Measurements from ENCODE around the gene LRRC8B. TPM values are rescaled to one million over a fixed set of nuclear protein-coding genes. Genes with fewer than 3 reads are reported as not detected.

The LRRC8B gene
- total and polyA plus RNA-seq, 2 of the 8 experiments (the other 6 are each of a cell fraction or from before 2014, with no cell fraction given), result 18.4 to 29.2 TPM

DNA sequence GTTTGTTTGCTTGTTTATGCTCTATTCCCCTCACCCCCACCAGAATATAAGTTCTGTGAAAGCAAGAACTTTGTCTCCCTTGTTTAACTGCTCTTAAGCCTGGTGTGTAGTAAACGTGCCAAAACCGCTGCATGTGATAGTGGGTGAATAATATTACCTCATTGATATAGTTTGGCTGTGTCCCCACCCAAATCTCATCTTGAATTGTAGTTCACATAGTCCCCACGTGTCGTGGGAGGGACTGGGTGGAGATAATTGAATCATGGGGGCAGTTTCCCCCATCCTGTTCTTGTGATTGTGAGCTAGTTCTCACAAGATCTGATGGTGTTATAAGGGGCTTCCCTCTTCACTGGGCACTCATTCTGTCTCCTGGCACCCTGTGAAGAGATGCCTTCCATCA is 7.6 kb downstream of the LRRC8B start:
- peaks cover 7% of the 10 kb centered on the region for H3K79me1 ChIP-seq (ENCODE audit: low read depth, low read length)
- H3K4me3 ChIP-seq (ENCODE audit: extremely low read depth in 1 of 4, insufficient read depth in 2 of 4, low read depth in 3 of 4, low read length in 4 of 4), result no peak overlapping the region
- no peak overlapping the region for H4K5ac ChIP-seq (ENCODE audit: insufficient read length, low read depth, low read length)
- H3K36me3 ChIP-seq (ENCODE audit: control insufficient read depth in 2 of 4, insufficient read depth in 4 of 4, low read length in 3 of 4), result no peaks in the 10 kb centered on the region; a peak in 1 of 8 replicates
- no peak overlapping the region for H3K9ac ChIP-seq (replicated peaks in 1 of 4; ENCODE audit: extremely low read depth in 1 of 4, low read depth in 3 of 4, low read length in 3 of 4)
- H2BK15ac ChIP-seq (ENCODE audit: low read length), result no peak overlapping the region
- peaks cover 0 to under 1% of the 10 kb centered on the region in 2 experiments for H4K20me1 ChIP-seq (replicated peaks in 1 of 2; ENCODE audit: control insufficient read depth in 1 of 2, insufficient read depth in 2 of 2, low read length in 2 of 2)
- WGBS, 2 experiments (ENCODE audit: extremely low coverage in 1 of 2, insufficient coverage in 1 of 2, insufficient read length in 1 of 2, insufficient replicate concordance in 2 of 2, low coverage in 1 of 2, low lambda C conversion rate in 2 of 2, missing lambda C conversion rate in 1 of 2), result 96% methylated on average over 4 of the region's 4 CpGs; no CpG with 5 or more reads in 1 of the 2 experiments
- no peak overlapping the region for H4K91ac ChIP-seq (replicated peaks; ENCODE audit: insufficient read length, low read length)
- no peak overlapping the region for H4K8ac ChIP-seq (ENCODE audit: extremely low read depth, insufficient read depth, low read length)
- H3K23me2 ChIP-seq (ENCODE audit: low read depth, low read length), result no peaks in the 10 kb centered on the region
- H3K23ac ChIP-seq (ENCODE audit: insufficient read length), result no peak overlapping the region
- no peak overlapping the region for H3K27ac ChIP-seq (ENCODE audit: low read depth, low read length)
- no peak overlapping the region for H2BK20ac ChIP-seq (ENCODE audit: low read length)
- no peak overlapping the region for H2AFZ ChIP-seq (ENCODE audit: low read length)
- ChIA-PET POLR2A (ENCODE audit: partially characterized antibody) (no interaction called here), CTCF (ENCODE audit: partially characterized antibody) (interaction anchor here (1.8 to 2.3 kb wide), 3 partner anchors 9 to 230 kb away, joined by 4 to 12 read pairs (median 8); no protein-coding TSS in a partner anchor)
- TF ChIP-seq KDM4A (IDR thresholded peaks at IDR 0.05; ENCODE audit: low read depth, low read length, severe bottlenecking), result no peak
- no peak for TF ChIP-seq BACH1 (IDR thresholded peaks at IDR 0.05; ENCODE audit: low read length)
- TF ChIP-seq, protein P1, sequence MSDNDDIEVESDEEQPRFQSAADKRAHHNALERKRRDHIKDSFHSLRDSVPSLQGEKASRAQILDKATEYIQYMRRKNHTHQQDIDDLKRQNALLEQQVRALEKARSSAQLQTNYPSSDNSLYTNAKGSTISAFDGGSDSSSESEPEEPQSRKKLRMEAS (IDR thresholded peaks at IDR 0.05), result no peak
- TF ChIP-seq SIN3A (conservative IDR thresholded peaks at IDR 0.05 in 1 of 2, IDR thresholded peaks at IDR 0.05 in 1 of 2; ENCODE audit: low read depth in 1 of 2, low read length in 2 of 2), result no peak
- no peak for TF ChIP-seq CBX8 (IDR thresholded peaks at IDR 0.05; ENCODE audit: borderline replicate concordance, low read depth, low read length)
- no peak for TF ChIP-seq TAF7 (optimal IDR thresholded peaks at IDR 0.05; ENCODE audit: borderline replicate concordance, low read depth, low read length)
- TF ChIP-seq NANOG (IDR thresholded peaks at IDR 0.05; ENCODE audit: insufficient read depth, low read depth, low read length, poor library complexity, severe bottlenecking), result no peak
- TF ChIP-seq ASH2L (IDR thresholded peaks at IDR 0.05; ENCODE audit: low read length), result no peak
- no peak for TF ChIP-seq TBP (IDR thresholded peaks at IDR 0.05; ENCODE audit: low read depth, low read length)
- no peak for TF ChIP-seq KDM1A (IDR thresholded peaks at IDR 0.05; ENCODE audit: borderline replicate concordance, low read length)
- TF ChIP-seq SRF (IDR thresholded peaks at IDR 0.05; ENCODE audit: low read depth, low read length), result no peak
- no peak overlapping the region for H2BK12ac ChIP-seq (ENCODE audit: low read depth, low read length)
- no peak for DNase-seq (ENCODE audit: low read depth in 1 of 2, low spot score in 2 of 2)
- H3K9me3 ChIP-seq (ENCODE audit: insufficient read depth in 2 of 2, low read depth in 1 of 2, low read length in 1 of 2), result no peaks in the 10 kb centered on the region
- no peak overlapping the region for H3K4me2 ChIP-seq (ENCODE audit: insufficient read depth in 1 of 2, low read depth in 2 of 2, low read length in 2 of 2)
- no peak overlapping the region for H3K18ac ChIP-seq (ENCODE audit: extremely low read depth, low read length)
- H2BK120ac ChIP-seq (replicated peaks; ENCODE audit: low read depth, low read length), result no peak overlapping the region
- no peak overlapping the region for H3K14ac ChIP-seq (ENCODE audit: insufficient read length)
- no peak overlapping the region for H2BK5ac ChIP-seq (ENCODE audit: low read depth, low read length)
- peaks cover 3 to 15% (median 6%) of the 10 kb centered on the region in 4 experiments for H3K4me1 ChIP-seq (replicated peaks in 1 of 4; ENCODE audit: control insufficient read depth in 3 of 4, insufficient read depth in 4 of 4, low read length in 3 of 4)
- peaks cover 13 to 96% of the 10 kb centered on the region in 2 experiments for H3K79me2 ChIP-seq (ENCODE audit: control insufficient read depth in 1 of 2, insufficient read depth in 2 of 2, low read length in 2 of 2)
- H3K56ac ChIP-seq (replicated peaks; ENCODE audit: insufficient read length, low read depth, low read length), result no peak overlapping the region
- no peak overlapping the region for H2AK5ac ChIP-seq (ENCODE audit: low read depth, low read length)
- no peak for FAIRE-seq
- H3K4ac ChIP-seq (replicated peaks; ENCODE audit: insufficient read length, low read depth, low read length), result no peak overlapping the region
- no peaks in the 10 kb centered on the region for H3K27me3 ChIP-seq (replicated peaks in 1 of 4; ENCODE audit: control insufficient read depth in 3 of 4, extremely low read depth in 1 of 4, insufficient read depth in 3 of 4, low read length in 3 of 4)

Measured in H1 (cell line).